Activated CD4-positive, alpha-beta memory T cell treated with anti-CD3 and anti-CD28 coated beads, Interleukin-2, amount 10 ng/mL, durations not matched to agents 7 days and 5 days (primary cell): Measurements from ENCODE around the gene KMT2C. TPM values are rescaled to one million over a fixed set of nuclear protein-coding genes. Genes with fewer than 3 reads are reported as not detected.

Experiments used
- CTCF ChIA-PET: fragments of 350-600 bp; sonication (Branson Sonifier 250); formaldehyde crosslinking; loops from one replicate; lab custom pipeline; 2021; ENCODE audit warnings: antibody characterized with exemption, inconsistent platforms; lab: Charles Lee
- POLR2A ChIA-PET: fragments of 350-600 bp; sonication (Branson Sonifier 250); formaldehyde crosslinking; loops from one replicate; lab custom pipeline; 2021; ENCODE audit warnings: antibody characterized with exemption; lab: Charles Lee
- DNase-seq: peaks from one replicate; pipeline ENCODE4 v3.0.0-alpha.2; 2020
- H3K27ac Mint-ChIP-seq: one replicate; pipeline ENCODE4 v1.8.0; 2021; ENCODE audit warnings: mild to moderate bottlenecking, mixed read lengths
- H3K27me3 Mint-ChIP-seq: one replicate; pipeline ENCODE4 v1.8.0; 2021; ENCODE audit warnings: mixed read lengths
- H3K36me3 Mint-ChIP-seq: one replicate; pipeline ENCODE4 v1.8.0; 2021; ENCODE audit warnings: low read depth, mixed read lengths
- H3K4me1 Mint-ChIP-seq: one replicate; pipeline ENCODE4 v1.8.0; 2021; ENCODE audit warnings: mixed read lengths
- H3K4me3 Mint-ChIP-seq: one replicate; pipeline ENCODE4 v1.8.0; 2021; ENCODE audit warnings: mild to moderate bottlenecking, mixed read lengths
- H3K9me3 Mint-ChIP-seq: one replicate; pipeline ENCODE4 v1.8.0; 2021; ENCODE audit warnings: mixed read lengths
- total RNA-seq, 2 experiments: library from RNA; stranded (reverse); gene quantifications; one replicate each; pipeline ENCODE4 v1.2.3, GENCODE V29; 2021

Gene KMT2C
- total RNA-seq, 2 experiments from 2014 or later: 58.9 to 63.4 TPM

DNA sequence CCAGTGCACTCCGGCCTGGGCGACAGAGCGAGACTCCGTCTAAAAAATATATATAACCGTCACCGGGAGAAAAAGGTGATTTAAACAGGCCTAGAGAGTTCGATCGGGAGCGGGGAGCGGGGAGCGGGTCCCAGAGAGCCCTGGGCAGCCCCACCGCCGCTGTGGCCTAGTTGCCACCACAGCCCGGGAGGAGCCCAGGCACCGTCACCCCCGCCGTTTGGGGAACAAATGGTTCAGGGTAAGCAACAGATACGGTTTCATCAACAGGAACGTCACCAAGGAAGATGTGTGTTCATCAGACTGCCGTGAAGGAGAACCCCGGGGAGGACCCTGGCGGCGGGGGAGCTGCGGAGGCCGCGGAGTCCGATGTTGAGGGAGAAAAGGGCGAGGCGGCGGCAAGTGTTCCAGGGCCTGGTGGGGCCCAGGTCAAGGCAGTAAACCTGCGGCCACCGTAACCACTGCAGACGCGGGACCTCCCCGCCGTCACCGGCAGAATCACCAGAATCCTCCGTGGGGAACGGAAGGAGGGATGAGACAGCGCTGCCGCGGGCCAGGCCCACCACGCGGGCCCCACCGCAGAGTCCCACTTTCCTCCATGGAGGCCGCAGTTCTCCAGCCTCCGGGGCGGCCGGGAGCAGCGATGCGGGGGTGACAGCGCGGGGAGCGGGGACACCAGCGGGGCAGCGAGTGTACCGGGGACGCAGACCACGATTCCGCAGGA, 306.9 kb downstream of the KMT2C start:
- peaks cover 9% of the 10 kb centered on the region for H3K9me3 Mint-ChIP-seq
- H3K4me1 Mint-ChIP-seq: no peaks in the 10 kb centered on the region
- H3K27ac Mint-ChIP-seq: no peak overlapping the region
- peaks cover 51% of the 10 kb centered on the region for H3K36me3 Mint-ChIP-seq
- ChIA-PET CTCF (no interaction called here), POLR2A (no interaction called here)
- no peak overlapping the region for H3K4me3 Mint-ChIP-seq
- H3K27me3 Mint-ChIP-seq: no peaks in the 10 kb centered on the region
- DNase-seq: no peak

DNA sequence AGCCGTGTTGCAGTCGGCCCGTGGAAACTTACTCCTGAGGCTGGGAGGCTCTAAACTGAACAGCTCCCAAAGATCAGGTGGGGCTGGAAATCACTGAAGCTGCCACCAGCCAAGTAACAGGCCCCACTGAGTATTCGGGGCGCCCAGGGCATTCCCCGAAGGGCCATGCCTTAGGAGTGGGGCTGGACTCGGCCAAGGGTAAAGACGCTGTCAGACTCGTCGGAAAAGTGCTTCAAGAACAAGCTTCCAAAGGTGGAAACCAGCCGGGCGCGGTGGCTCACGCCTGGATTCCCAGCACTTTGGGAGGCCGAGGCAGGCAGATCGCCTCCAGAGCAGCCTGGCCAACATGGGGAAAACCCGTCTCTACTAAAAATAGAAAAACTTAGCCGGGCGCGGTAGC, 307.6 kb downstream of the KMT2C start:
- Mint-ChIP-seq H3K4me3 (no peak overlapping the region), H3K9me3 (peaks cover 10% of the 10 kb centered on the region), H3K36me3 (peaks cover 58% of the 10 kb centered on the region), H3K27ac (no peak overlapping the region), H3K27me3 (no peaks in the 10 kb centered on the region), H3K4me1 (no peaks in the 10 kb centered on the region)
- no peak for DNase-seq
- POLR2A ChIA-PET: no interaction called here
- CTCF ChIA-PET: no interaction called here

DNA sequence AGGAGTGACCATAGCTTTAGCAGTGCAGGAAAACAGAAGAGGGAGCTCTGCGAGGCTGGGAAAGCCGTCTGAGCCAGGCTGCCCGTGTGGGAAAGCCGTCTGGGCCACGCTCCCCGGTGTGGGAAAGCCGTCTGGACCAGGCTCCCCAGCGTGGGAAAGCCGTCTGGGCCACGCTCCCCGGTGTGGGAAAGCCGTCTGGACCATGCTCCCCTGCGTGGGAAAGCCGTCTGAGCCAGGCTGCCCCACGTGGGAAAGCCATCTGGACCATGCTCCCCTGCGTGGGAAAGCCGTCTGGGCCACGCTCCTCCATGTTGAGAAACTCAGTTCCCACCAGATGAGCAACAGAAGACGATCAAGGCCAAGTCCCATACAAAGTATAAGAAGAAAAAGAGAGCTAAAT, 308.6 kb downstream of the KMT2C start:
- H3K4me1 Mint-ChIP-seq: no peaks in the 10 kb centered on the region
- H3K9me3 Mint-ChIP-seq: peaks cover 10% of the 10 kb centered on the region
- ChIA-PET POLR2A (interaction anchor here (0.7 kb wide), 1 partner anchor 21 kb away, joined by 3 read pairs; no protein-coding TSS in a partner anchor), CTCF (no interaction called here)
- no peaks in the 10 kb centered on the region for H3K27me3 Mint-ChIP-seq
- no peak for DNase-seq
- H3K36me3 Mint-ChIP-seq: peaks cover 68% of the 10 kb centered on the region
- H3K27ac Mint-ChIP-seq: no peak overlapping the region
- H3K4me3 Mint-ChIP-seq: no peak overlapping the region

DNA sequence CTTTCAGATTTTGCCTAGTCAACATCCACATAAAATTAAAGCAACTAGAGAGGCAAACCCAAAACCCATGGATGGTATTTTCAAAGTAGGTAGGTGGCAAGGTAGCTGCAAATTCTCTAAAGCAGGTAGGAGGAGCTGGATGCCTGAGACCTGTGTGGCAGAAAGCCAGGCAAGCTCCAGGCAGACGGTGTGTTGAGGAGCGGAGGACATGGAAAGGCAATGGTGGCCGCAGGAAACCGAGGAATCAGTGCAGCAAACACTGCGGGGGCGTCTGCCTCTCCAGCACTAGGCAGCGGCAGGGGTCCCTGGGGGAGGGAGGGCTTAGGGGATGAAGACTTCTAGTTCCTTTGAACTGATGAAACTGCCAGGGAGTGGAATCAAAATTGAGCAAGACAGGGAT, 309.1 kb downstream of the KMT2C start:
- no peak overlapping the region for H3K4me3 Mint-ChIP-seq
- no peak overlapping the region for H3K27ac Mint-ChIP-seq
- no peaks in the 10 kb centered on the region for H3K27me3 Mint-ChIP-seq
- H3K4me1 Mint-ChIP-seq: no peaks in the 10 kb centered on the region
- ChIA-PET POLR2A (interaction anchor here (0.7 kb wide), 1 partner anchor 20 kb away, joined by 3 read pairs; no protein-coding TSS in a partner anchor), CTCF (no interaction called here)
- DNase-seq: no peak
- peaks cover 10% of the 10 kb centered on the region for H3K9me3 Mint-ChIP-seq
- peaks cover 71% of the 10 kb centered on the region for H3K36me3 Mint-ChIP-seq

DNA sequence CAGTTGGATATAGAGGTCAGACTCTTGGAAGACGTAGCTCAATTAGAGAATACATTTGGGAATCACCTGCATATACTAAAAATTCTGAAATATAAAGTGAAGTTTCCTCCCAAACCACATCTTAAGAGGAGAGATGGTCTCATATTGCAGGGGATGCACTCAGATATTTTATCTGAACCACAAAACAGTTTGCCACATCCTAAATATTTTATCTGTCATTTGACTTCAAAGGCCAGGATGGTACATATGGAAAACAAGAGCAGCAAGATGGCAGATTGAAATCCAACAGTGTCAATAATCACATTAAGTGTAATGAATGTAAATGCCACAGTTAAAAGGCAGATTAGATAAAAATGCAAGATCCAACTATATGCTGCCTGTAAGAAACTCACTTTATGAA, 313.3 kb downstream of the KMT2C start:
- ChIA-PET CTCF (no interaction called here), POLR2A (no interaction called here)
- Mint-ChIP-seq H3K27me3 (no peaks in the 10 kb centered on the region), H3K4me1 (no peaks in the 10 kb centered on the region), H3K36me3 (peaks cover 86% of the 10 kb centered on the region), H3K9me3 (peaks cover 10% of the 10 kb centered on the region), H3K4me3 (no peak overlapping the region), H3K27ac (no peak overlapping the region)
- no peak for DNase-seq

DNA sequence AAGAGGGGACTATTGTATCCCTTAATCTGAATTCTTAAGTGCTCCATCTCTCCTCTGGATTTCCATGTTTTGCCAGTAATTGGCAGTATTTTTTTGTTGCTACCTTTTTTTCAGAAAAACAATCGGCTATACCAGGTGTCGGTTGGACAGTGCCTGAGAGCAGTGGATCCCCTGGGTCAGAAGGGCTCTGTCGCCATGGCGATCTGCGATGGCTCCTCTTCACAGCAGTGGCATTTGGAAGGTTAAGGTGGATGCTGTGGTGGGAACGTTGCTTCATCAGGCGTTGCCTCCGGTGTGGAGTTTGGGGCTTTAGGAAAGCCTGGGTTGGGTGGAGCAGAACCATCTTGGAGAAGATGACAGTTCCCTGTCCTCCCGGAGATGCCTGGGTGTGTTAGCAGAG, 314.4 kb downstream of the KMT2C start:
- no peak overlapping the region for H3K4me3 Mint-ChIP-seq
- no peaks in the 10 kb centered on the region for H3K4me1 Mint-ChIP-seq
- no peaks in the 10 kb centered on the region for H3K27me3 Mint-ChIP-seq
- no peak overlapping the region for H3K27ac Mint-ChIP-seq
- H3K9me3 Mint-ChIP-seq: peaks cover 10% of the 10 kb centered on the region
- ChIA-PET POLR2A (no interaction called here), CTCF (no interaction called here)
- DNase-seq: no peak
- H3K36me3 Mint-ChIP-seq: peaks cover 77% of the 10 kb centered on the region

DNA sequence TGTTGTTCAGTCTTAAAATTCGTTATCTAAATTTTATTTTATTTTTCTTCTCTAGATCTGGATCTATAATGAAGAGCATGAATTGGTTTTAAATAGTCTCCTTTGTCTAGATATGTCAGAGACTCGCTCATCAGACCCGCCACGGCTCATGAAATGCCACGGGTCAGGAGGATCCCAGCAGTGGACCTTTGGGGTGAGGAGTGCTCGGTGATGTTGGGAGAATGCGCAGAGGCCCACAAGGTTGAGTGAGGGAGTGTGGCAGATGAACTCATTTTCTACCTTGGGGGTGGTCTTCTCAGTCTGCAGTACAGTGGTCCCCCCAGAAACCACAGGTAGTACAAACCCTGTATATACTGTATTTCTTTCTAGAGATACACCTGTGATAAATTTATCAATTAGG, 315.0 kb downstream of the KMT2C start:
- Mint-ChIP-seq H3K4me3 (no peak overlapping the region), H3K27ac (no peak overlapping the region), H3K27me3 (no peaks in the 10 kb centered on the region), H3K36me3 (peaks cover 76% of the 10 kb centered on the region), H3K4me1 (no peaks in the 10 kb centered on the region), H3K9me3 (peaks cover 10% of the 10 kb centered on the region)
- ChIA-PET CTCF (no interaction called here), POLR2A (no interaction called here)
- no peak for DNase-seq

DNA sequence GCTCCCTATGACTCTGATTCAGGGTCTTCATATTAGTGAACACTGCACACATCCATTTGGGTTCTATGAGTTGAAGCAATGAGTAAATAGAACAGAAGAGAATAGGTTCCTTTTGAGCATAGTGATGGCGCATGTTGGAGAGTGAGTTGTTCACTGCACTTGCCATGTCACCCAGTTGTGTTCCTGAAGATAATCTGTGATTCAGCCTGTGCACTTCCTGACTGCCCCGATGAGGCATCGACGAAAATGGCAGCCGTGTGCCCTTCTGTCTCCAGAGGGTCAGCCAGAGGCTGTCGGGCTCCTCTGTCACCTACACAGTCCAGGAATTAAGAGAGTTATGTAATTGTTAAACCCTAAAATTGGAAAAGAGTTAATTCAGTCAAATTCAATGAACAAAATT, 315.6 kb downstream of the KMT2C start:
- Mint-ChIP-seq H3K4me3 (no peak overlapping the region), H3K27me3 (no peaks in the 10 kb centered on the region), H3K36me3 (peaks cover 71% of the 10 kb centered on the region), H3K27ac (no peak overlapping the region), H3K9me3 (peaks cover 10% of the 10 kb centered on the region), H3K4me1 (no peaks in the 10 kb centered on the region)
- ChIA-PET POLR2A (no interaction called here), CTCF (no interaction called here)
- DNase-seq: no peak

DNA sequence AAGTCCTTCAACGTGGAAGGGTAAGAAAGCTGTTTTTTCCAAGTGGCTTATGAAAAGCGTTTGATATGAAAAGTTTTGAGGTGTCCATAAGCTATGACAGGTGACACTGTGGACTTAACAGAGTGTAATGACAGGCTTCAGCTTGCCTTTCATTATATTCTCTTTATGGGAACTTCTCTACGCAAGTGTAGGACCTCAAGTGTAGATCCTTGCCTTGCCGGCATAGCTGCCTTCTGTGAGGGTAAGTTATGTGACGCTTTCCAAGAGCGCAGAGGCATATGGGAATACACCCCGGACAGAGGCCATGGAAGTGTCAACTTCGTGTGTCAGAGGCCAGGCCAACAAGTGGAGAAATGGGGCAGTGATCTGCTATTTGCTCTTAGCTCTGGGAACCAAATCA, 318.4 kb downstream of the KMT2C start:
- POLR2A ChIA-PET: interaction anchor here (0.7 kb wide), 1 partner anchor 26 kb away, joined by 3 read pairs; no protein-coding TSS in a partner anchor
- H3K9me3 Mint-ChIP-seq: no peaks in the 10 kb centered on the region
- DNase-seq: no peak
- no peak overlapping the region for H3K27ac Mint-ChIP-seq
- no peaks in the 10 kb centered on the region for H3K4me1 Mint-ChIP-seq
- H3K27me3 Mint-ChIP-seq: no peaks in the 10 kb centered on the region
- H3K36me3 Mint-ChIP-seq: peaks cover 61% of the 10 kb centered on the region
- H3K4me3 Mint-ChIP-seq: no peak overlapping the region
- CTCF ChIA-PET: no interaction called here

DNA sequence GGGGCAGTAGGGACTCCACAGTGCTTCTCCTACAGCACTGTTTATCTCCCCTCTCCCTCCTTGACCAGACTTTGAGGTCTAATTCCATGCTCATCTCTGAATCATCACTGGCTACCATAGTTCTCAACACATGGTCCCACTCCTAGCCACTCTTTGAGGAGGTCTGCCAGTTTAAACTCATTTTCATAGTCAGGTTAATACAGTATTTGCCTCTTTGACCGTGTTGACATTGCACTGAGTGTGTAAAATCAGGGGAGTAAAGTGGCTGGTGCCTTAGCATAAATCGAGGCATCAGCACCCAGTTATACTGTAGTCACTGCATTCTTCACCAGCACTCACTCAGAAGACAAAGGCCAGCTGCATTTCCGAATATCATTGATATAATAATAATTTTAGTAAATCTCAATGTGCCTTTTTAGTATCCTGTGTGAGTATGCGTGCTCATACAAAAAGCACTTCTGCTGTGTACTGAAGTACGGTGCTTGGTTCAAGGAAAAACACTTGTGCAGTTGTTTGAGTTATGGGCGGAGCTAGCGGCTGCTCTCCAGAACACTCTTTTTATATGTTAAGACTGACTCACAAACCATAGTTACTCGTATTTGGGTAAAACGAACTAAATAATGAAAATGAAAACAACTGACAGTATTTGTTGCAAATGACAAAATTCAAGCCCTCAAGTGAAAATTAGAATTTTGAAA, 320.6 kb downstream of the KMT2C start:
- no peaks in the 10 kb centered on the region for H3K4me1 Mint-ChIP-seq

DNA sequence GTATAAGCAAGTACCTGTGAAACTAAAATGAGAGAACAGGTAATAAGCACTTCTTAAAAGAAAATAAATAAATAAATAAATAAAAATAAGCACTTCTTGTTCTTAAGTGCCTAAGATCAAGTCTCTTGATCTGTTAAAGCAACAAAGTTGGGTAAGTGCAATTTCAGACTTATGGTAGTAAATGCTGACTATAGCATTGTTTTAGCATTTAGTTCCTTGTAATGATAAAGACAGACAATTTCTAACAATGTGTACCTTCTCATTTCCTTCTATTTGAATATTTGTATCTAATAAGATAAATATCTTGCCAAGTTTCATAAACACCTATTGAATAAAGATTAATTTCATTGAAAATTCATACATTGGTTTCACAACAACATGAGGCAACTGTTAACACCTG, 323.0 kb downstream of the KMT2C start:
- no peaks in the 10 kb centered on the region for H3K27me3 Mint-ChIP-seq
- H3K27ac Mint-ChIP-seq: no peak overlapping the region
- no peaks in the 10 kb centered on the region for H3K4me1 Mint-ChIP-seq
- DNase-seq: no peak
- no peak overlapping the region for H3K4me3 Mint-ChIP-seq
- no peaks in the 10 kb centered on the region for H3K9me3 Mint-ChIP-seq
- ChIA-PET POLR2A (no interaction called here), CTCF (no interaction called here)
- peaks cover 34% of the 10 kb centered on the region for H3K36me3 Mint-ChIP-seq

More for the DNA sequence above, 320.6 kb downstream of the KMT2C start:
- no peaks in the 10 kb centered on the region for H3K9me3 Mint-ChIP-seq
- H3K27me3 Mint-ChIP-seq: no peaks in the 10 kb centered on the region
- DNase-seq: no peak
- POLR2A ChIA-PET: no interaction called here
- H3K4me3 Mint-ChIP-seq: no peak overlapping the region
- H3K36me3 Mint-ChIP-seq: peaks cover 52% of the 10 kb centered on the region
- CTCF ChIA-PET: no interaction called here
- H3K27ac Mint-ChIP-seq: no peak overlapping the region

DNA sequence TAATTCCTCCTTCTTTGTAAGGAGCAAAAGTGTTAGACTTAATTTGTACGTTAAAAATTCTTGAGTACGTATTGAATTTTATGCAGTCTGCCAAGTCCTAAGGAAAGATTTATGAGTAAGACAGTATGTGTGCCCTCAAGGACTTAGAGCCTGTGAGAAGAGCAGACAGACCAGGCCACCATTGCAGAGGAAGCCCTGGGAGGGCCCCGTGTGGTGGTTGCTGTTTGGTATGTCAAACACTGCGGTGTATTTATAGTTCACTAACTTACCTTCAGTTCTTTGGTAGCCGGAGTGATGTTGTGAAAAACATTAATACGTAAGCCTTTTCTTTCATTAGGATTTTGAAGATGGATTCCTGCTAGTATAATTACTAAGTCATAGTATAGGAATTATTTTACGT, 327.4 kb downstream of the KMT2C start:
- no peak for DNase-seq
- POLR2A ChIA-PET: no interaction called here

DNA sequence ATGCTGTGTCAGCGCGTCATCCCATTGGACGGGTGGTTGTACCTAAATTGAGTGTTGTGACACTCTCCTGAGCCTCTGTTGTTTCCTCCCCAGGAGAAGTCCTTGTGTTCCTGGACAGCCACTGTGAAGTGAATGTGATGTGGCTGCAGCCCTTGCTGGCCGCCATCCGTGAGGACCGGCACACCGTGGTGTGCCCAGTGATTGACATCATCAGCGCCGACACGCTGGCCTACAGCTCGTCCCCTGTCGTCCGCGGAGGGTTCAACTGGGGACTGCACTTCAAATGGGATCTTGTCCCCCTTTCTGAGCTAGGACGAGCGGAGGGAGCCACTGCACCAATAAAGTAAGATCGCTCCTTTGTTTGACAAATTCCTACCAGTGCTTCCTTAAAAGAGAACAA, 327.9 kb downstream of the KMT2C start:
- H3K27me3 Mint-ChIP-seq: no peaks in the 10 kb centered on the region
- no peaks in the 10 kb centered on the region for H3K9me3 Mint-ChIP-seq
- H3K4me3 Mint-ChIP-seq: no peak overlapping the region
- no peak for DNase-seq
- POLR2A ChIA-PET: no interaction called here
- CTCF ChIA-PET: interaction anchor here (1.3 kb wide), 1 partner anchor 32 kb away, joined by 8 read pairs; no protein-coding TSS in a partner anchor
- no peaks in the 10 kb centered on the region for H3K4me1 Mint-ChIP-seq
- peaks cover 17% of the 10 kb centered on the region for H3K36me3 Mint-ChIP-seq
- H3K27ac Mint-ChIP-seq: no peak overlapping the region

More for the DNA sequence above, 327.4 kb downstream of the KMT2C start:
- H3K4me1 Mint-ChIP-seq: no peaks in the 10 kb centered on the region
- no peaks in the 10 kb centered on the region for H3K9me3 Mint-ChIP-seq
- H3K4me3 Mint-ChIP-seq: no peak overlapping the region
- H3K27me3 Mint-ChIP-seq: no peaks in the 10 kb centered on the region
- no peak overlapping the region for H3K27ac Mint-ChIP-seq
- peaks cover 21% of the 10 kb centered on the region for H3K36me3 Mint-ChIP-seq
- CTCF ChIA-PET: no interaction called here
